NCI-H748 treated with DMSO at 0.1 percent for 48 hours (cell line): ENCODE data around the gene MEAK7.
A peak's percentile ranks its signal among the peaks of the same experiment; 100 is the strongest.

Source experiments
- DNase-seq: peaks from one replicate; lab custom pipeline; 2025; lab: John Stamatoyannopoulos, UW

Gene MEAK7

DNA sequence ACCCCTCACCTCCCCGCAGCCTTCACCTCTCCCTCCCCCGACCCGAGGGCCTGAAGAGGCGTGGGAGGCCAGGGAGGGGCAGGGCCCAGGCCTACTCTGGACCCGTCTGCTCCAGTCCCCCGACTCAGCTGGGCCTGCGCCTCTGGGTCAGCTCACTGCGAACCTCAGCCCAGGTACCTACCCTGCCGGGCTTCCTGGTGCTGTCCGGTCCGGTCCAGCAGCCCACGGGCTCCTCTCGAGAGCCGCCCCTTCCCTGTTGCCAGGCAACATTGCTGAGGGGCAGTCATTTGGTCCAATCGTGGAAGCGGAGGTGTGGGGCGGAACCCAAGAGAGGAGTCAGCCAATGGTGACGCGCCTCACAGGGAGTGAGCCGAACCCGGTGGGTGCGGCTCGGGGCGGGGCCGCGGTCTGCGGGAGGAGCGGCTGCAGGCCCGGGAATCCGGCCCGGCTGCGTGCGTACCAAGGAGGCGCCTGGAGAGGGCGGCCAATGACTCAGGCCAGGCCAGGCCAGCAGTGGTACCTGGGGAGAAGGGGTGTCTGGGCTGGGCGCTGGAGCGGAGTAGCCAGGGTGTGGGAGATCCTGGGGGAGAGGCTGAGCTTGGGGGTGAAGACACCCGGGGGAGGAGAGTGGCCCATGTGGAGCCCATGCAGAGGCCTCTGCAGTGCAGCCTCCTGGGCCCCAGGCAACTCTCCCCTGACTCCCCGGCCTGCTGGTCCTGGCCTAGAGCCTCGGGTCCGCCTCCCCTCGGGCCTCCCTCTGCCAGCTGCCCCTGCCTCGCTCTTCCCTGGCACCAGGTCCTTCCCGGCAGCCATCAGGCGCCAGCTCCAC, at the start of gene MEAK7:
MEAK7 (minus strand) TSS at position 240 of the 829 bp plus-strand sequence. CDS start 6,573 bp downstream, outside the sequence.
- DNase-seq = no peak

GRCh38 chr16:84553873-84554399, 49.5 kb upstream of the MEAK7 start:
- no peak for DNase-seq

GRCh38 chr16:84552135-84552534, 47.7 kb upstream of the MEAK7 start:
- DNase-seq = no peak

- no peak for DNase-seq
Observed at GRCh38 chr16:84550096-84550495, 45.6 kb upstream of the MEAK7 start.

GRCh38 chr16:84548971-84549844, 44.7 kb upstream of the MEAK7 start:
- no peak for DNase-seq

GRCh38 chr16:84548508-84548907, 44.0 kb upstream of the MEAK7 start:
- DNase-seq = no peak

GRCh38 chr16:84547546-84548061, 43.1 kb upstream of the MEAK7 start:
- no peak for DNase-seq

- DNase-seq = no peak
Observed at GRCh38 chr16:84546669-84547545, 42.4 kb upstream of the MEAK7 start.

DNA sequence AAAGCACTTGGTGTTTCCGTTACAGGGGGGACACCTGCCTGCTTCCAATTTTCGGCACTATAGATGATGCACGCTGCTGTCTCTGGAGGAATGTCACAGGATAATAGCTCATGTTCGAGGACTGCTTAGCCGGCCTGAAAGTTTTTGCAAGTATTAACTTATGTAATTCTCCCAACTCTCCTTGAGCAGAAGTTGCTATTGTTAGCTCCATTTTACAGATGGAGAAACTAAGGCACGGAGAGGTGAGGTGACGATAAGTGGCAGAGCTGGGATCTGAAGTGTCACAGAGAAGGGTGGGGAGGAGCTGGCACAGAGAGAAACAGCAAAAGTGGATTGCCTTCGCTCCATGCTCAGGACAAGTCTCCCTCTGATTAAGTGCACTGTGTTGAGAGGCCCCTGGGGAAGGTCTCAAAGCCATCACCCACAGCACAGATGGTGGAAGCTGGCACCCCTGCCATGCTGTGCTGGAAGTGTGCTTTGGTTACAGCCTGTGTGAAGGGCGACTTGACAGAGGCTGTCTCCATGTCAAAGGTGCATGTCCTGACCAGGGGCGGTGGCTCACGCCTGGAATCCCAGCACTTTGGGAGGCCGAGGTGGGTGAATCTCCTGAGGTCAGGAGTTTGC, 40.8 kb upstream of the MEAK7 start:
- no peak for DNase-seq

DNA sequence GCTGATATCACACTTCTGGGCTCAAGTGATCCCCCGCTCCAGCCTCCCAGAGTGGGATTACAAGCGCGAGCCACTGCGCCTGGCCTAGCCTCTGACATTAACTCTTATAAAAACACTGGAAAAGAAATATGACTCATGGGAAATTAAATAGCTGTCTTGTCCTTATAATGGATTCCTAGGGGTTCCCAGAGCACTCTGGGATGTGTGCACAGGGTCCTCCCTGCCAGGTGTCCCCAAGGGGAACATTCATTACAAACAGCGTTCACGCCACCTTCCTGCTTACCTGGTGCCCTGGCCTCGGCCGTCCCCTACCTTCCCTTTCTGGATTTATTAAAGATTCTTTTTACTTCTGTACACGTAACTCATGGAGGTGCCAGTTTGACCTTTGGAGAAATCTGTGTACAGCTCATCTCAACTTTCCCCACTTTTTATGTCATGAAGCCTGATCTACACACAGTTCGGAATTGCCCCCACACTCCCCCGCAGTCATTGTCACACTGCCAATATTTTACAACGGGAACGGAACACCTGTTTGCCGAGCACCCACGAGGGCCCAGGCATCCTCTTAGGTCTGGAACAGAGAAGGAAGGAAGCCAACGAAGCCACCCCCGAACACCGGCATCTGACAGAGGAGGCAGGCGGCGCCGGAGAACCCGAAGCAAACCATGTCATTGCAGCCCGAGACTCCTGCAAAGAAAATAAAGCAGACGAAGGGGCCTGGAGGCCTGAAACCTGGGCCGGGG, 39.7 kb upstream of the MEAK7 start:
- DNase-seq = peak; percentile 3

- no peak for DNase-seq
Observed at GRCh38 chr16:84543253-84543652, 38.8 kb upstream of the MEAK7 start.

GRCh38 chr16:84541999-84542817, 37.7 kb upstream of the MEAK7 start:
- DNase-seq = no peak

DNA sequence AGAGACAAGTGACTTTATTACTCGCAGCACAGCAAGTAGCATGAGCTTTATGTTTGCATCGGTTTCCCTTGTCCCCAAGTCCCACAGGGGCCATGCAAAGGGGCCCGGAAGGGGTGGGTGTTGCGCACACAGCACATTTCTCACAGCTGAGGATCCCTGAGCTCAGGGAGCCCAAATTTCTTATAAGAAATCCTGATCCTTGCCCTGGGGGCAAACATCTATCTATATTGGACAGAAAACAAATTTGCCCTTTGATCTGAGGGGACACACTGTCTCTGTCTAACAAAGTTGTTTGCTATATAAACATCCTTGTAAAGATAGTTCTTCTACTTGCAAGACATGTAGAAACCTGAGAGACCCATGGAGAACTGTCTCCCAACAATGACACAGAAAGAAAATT, 35.7 kb upstream of the MEAK7 start:
- DNase-seq = no peak

DNA sequence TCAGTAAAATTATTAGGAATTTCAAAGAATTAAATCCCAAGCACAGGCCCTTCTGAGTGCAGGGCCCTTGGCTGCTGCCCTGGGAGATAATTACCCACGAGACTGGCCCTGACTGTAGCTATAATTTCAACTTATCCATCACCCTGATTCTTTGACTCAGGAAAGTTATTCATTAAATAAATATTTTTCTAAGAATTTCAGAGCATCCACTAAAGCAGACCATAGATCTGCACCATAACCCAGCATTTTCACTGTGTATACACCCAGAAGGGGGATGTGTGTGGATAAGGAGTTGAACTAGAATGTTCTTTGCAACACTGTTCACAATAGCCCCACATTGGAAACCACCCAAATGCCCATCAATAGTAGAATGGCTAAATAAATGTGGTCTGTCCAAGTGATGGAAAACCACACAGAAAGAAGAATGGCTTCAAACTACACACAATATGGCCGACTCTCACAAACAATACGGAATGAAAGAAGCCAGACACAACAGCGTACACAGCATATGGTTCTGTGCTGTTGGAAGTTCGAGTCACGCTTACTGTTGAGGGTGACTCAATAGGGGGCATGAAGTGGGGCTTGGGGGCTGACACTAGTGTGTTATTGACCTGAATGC, 33.9 kb upstream of the MEAK7 start:
- no peak for DNase-seq

GRCh38 chr16:84537491-84538151, 33.2 kb upstream of the MEAK7 start:
- peak; percentile 60 for DNase-seq

DNA sequence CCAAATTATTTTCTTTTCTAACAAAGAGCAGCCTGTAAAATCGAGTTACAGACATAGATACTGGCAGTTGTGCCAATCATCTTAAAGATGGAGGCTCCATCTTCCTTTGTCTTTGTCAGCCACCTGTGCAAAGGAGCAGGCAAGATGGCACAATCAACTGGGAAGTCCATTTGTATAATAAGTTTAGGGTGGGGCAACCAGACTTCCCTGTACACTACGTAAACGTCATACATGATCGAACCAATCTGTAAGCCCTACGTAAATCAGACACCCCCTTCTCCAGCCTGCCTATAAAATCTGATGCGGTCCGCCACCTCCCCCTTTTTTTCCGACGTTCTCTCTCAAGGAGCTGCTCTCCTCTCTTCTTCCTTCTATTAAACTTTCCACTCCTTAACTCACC, 31.4 kb upstream of the MEAK7 start:
- no peak for DNase-seq

DNA sequence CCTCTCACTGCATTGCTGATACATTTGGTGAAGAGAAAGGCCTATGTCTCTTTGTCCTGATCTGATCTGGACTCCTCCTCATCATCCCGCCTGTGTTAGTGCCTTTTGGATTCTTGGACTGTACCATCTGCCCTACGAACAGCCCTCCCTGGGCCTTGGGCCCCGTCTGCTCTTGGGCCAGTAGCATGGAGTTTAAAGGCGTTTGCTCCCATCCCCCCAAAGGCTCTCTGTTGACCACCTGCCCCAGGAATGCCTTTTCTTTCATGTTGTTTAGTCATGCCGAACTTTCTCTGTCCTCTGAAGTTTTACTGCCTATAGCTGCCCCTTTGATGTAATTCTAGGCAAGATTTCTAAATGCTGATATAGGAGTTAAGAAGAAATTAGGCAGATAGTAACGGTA, 30.9 kb upstream of the MEAK7 start:
- no peak for DNase-seq

GRCh38 chr16:84534815-84535214, 30.4 kb upstream of the MEAK7 start:
- no peak for DNase-seq
